DMS 273 (cell line): ENCODE results near the gene DEF6.
A peak's percentile ranks its signal among the peaks of the same experiment; 100 is the strongest.
"Not testable (repeated sequence)": the region's sequence is repeated elsewhere in the genome, so short reads cannot be mapped to it uniquely, and the experiment has no call there.

Experiments used
- DNase-seq: peaks from one replicate; lab custom pipeline; 2025; ENCODE audit not compliant: unreplicated experiment; lab: John Stamatoyannopoulos, UW

The DEF6 gene

DNA sequence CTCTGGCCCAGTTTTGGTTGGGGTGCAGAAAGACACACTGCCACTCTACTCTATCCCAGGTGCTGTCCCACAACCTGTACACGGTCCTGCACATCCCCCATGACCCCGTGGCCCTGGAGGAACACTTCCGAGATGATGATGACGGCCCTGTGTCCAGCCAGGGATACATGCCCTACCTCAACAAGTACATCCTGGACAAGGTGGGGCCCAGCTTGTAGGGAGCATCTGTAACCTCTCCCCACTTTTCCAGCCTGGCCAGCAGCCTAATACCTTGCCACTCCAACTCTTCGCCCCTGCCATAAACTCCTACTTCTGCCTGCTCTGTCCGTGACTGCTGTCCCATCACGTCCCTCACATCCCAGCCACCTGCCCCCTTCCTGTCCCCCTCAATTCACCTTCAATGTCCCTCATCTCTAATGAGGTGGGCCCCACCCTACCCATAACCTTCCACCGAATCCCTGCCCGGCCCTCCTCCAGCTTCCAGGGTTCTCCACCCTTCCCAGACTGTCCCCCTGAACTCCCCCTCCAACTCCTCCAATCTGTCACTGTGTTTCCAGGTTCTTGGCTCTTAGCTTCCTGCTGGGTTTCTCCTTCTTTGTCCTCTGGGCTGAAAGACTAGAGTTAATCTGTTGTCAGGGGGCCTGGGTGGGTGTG, 12.1 kb downstream of the DEF6 start:
- DNase-seq, result no peak

- DNase-seq, result no peak
These were observed 12.7 kb downstream of the DEF6 start for GRCh38 chr6:35310265-35310831.

GRCh38 chr6:35311390-35312075, 13.9 kb downstream of the DEF6 start:
- no peak for DNase-seq

DNA sequence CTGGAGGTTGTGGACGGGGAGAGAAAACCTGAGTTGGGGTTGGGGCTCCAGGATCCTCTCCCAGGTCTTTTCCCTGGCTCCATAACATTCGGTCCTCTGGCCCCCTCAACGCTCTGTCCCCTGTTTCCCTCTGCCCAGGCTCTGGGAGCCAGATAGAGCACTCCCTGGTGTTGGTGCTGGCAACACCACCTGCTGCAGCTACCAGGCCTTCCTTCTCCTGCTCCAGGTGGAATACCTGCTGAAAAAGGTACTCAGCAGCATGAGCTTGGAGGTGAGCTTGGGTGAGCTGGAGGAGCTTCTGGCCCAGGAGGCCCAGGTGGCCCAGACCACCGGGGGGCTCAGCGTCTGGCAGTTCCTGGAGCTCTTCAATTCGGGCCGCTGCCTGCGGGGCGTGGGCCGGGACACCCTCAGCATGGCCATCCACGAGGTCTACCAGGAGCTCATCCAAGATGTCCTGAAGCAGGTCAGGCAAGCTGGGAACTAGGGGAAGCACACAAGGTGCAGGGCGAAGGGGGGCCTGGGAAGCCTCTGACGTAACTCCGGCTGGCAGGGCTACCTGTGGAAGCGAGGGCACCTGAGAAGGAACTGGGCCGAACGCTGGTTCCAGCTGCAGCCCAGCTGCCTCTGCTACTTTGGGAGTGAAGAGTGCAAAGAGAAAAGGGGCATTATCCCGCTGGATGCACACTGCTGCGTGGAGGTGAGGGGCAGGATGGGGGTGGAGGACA, 14.6 kb downstream of the DEF6 start:
- no peak for DNase-seq

DNA sequence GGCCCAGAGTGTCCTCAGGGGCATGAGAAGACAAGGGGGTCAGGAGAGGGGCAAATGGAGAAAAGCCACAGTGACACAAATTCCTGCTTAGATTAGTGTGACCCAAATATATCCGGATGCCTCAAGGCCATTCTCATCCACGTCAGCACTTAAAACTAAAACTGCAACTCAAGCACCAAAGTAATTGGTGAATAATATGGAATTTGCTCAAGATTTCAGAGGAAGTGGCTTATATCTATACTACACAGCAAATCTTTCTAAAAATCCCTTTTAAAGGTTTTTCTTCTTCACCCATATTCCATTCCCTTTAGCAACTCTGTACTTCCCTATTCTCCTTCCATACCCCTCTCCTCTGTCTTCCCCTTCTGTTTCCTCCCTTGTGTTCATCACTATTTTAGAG, 15.2 kb downstream of the DEF6 start:
- DNase-seq, result no peak

- DNase-seq, result peak; percentile 82
These were observed 20.0 kb downstream of the DEF6 start for GRCh38 chr6:35317483-35318195.

DNA sequence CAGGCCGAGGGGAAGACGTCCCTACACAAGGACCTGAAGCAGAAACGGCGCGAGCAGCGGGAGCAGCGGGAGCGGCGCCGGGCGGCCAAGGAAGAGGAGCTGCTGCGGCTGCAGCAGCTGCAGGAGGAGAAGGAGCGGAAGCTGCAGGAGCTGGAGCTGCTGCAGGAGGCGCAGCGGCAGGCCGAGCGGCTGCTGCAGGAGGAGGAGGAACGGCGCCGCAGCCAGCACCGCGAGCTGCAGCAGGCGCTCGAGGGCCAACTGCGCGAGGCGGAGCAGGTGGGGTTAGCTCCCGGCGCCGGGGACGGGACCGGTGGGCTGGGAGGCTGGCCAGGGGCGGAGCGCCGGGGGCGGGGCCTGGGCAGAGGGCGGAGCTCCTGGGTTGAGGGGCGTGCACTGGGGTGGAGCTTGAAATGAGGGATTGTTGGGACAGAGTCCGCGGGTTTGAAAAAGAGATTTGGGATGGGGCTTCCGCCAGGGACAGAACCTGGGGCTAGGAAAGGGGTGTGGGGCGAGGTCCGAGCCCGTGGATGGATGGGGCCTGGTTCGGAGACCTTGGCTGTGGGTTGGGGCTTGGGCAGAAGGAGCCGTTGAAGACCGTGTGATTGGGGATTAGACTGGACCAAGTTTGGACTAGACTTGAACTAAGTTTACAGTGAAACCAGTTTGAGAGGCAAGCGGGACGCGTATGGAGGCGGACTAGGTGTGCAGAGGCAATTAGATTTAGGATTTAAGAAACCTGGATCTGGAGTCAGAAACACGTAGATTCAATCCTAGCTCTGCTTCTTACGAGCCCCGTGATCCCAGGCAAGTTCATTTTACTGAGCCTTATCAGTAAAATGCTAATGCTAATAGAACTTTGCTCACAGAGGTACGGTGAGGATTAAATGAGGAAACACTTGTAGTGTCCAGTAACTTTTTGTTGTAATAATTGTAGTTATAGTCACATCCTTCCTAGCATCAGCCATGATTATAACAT, 20.9 kb downstream of the DEF6 start:
- DNase-seq, result peak; percentile 95

DNA sequence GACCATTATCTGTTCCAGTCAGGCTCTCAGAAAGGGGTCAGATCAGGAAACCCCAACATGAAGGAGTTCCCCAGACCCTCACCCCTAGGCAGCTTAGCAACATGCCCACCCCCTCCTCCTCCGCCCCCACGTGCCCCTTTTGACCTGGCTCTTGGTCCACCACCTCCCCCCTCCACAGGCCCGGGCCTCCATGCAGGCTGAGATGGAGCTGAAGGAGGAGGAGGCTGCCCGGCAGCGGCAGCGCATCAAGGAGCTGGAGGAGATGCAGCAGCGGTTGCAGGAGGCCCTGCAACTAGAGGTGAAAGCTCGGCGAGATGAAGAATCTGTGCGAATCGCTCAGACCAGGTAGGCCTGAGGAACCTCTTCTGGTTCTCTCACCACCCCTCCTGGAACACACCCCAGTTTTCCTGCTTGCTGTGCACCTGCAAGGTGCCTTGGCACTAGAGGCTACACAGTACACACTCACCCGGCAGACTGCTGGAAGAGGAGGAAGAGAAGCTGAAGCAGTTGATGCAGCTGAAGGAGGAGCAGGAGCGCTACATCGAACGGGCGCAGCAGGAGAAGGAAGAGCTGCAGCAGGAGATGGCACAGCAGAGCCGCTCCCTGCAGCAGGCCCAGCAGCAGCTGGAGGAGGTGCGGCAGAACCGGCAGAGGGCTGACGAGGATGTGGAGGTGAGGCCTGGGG, 21.9 kb downstream of the DEF6 start:
- DNase-seq, result no peak

DNA sequence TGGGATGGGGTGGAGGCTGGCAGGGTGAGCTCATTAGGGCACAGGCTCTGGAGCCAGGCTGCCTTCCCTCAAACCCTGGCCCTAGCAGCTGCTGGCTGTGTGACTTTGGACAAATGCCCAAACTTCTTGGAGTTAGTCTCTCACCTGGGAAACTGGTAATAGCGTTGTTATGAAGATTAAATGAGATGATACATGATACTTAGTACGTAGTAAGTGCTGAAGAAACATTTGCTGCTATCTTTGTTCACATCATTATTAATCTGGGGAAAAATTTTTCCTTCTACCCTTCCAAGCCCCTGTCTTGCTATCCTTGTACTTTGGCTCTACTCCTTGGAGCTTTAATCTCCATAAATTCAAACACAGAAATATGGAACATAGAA, 22.4 kb downstream of the DEF6 start:
- DNase-seq, result peak; percentile 32

DNA sequence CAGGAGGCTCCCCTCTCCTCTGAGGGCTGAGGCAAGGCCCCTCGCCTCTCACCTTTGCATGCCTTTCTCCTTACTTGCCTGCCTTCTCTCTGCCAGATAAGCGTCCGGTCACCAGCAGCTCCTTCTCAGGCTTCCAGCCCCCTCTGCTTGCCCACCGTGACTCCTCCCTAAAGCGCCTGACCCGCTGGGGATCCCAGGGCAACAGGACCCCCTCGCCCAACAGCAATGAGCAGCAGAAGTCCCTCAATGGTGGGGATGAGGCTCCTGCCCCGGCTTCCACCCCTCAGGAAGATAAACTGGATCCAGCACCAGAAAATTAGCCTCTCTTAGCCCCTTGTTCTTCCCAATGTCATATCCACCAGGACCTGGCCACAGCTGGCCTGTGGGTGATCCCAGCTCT, 23.5 kb downstream of the DEF6 start:
- no peak for DNase-seq

DNA sequence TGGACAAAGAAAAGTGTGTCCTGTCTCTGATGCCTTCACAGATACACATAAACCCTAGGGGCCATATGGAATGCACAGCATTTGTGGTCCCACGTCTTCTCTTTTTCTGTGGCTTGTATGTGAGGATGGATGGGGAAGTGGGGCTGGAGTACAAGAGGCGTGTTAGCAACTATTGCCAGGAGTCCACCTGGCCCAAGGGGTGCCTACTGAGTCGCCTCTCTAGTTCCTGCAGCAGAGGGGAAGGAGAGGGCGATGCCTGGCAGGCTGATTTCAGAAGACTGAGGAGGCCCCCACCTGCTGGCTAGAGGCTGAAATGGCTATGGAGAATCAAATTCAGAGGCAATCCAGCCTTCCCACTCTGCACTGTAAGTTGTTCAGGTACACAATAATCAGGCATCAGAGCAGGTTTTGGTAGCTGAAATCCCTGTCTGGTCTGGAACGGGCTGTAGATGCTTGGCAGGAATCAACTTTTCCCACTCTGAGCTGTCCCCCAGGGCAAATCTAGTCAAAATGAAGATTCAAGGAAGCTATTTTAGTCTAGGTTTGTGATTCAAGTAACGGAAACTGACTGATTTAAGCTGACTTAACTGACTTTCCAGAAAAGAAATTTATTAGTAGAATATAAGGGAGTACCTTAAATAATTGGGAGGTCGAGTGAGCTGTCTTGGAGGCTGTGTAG, 29.9 kb downstream of the DEF6 start:
- peak; percentile 83 for DNase-seq

DNA sequence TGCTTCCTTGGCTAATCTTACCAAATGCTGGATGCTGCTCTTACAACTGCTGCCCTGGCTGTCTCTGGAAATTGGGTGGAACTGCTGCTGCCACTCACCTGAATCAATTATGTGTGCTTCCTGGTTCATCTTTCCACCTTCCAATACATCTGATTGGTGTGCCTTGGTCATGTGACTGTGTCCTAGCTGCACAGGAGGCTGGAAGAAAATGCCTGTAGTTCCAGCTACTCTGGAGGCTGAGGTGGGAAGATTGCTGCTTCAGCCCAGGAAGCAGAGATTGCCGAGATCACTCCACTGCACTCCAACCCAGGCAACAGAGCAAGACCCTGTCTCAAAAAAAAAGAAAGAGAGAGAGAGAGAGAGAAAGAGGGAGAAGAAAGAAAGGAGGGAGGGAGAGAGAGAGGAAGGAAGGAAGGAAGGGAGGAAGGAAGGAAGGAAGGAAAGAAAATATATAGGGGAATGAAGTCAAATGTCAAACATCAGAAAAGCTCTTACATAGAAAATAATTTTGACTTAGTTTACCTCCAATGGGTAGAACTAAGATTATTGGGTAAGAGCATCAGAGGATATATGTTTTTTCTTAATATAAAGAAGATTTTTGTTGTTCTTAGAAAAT, 30.6 kb downstream of the DEF6 start:
- DNase-seq, result peak; percentile 30

DNA sequence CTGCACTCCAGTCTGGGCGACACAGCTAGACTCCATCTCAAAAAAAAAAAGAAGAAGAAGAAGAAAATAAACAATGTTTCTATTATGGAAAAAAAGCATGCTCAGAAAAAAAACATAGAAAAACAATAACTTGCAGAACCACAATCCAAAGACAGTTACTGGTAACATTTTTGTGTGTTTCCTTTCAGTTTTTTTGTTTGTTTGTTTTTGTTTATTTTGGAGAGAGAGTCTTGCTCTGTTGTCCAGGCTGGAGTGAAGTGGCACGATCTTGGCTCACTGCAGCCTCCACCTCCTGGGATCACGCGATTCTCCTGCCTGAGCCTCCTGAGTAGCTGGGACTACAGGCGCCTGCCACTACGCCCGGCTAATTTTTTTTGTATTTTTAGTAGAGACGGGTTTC, 31.3 kb downstream of the DEF6 start:
- not testable (repeated sequence) for DNase-seq

- DNase-seq, result no peak
These were observed 33.0 kb downstream of the DEF6 start for GRCh38 chr6:35330541-35331119.

GRCh38 chr6:35332074-35332887, 34.7 kb downstream of the DEF6 start:
- DNase-seq, result peak; percentile 87

DNA sequence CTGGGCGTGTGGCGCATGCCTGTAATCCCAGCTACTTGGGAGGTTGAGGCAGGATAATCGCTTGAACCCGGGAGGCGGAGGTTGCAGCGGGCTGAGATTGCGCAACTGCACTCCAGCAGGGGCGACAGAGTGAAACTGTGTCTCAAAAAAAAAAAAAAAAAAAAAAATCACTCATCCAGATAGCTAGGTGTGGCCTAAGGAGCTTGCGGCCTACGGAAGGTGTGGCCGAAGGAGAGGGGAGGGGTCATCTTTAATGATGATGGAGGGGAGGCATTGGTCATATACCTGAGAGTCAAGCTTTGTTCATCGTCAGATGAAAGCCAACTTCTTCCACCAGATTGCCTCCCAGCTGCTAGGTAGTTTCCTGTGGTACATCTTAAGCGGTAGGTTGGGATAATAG, 43.9 kb downstream of the DEF6 start:
- DNase-seq, result peak; percentile 46
